Choroid plexus epithelial cell (primary cell): Measurements from ENCODE around the gene DCHS2.
"Not testable (repeated sequence)": the region's sequence is repeated elsewhere in the genome, so short reads cannot be mapped to it uniquely, and the experiment has no call there.

Experiments
- DNase-seq: peaks from one replicate; pipeline ENCODE4 v3.0.0-alpha.2; 2010; ENCODE audit warnings: low read depth
- H3K4me3 ChIP-seq: 2 replicates; pipeline ENCODE4 v1.5.1; 2011; ENCODE audit warnings: low read depth, mild to moderate bottlenecking, control low read depth, low read length, moderate library complexity
- TF ChIP-seq, protein P1 (sequence below): conservative IDR thresholded peaks from 2 replicates; pipeline ENCODE4 v1.5.1; 2011; ENCODE audit warnings: low read depth, mild to moderate bottlenecking, control low read depth, inconsistent platforms, low read length, moderate library complexity

Gene DCHS2

DNA sequence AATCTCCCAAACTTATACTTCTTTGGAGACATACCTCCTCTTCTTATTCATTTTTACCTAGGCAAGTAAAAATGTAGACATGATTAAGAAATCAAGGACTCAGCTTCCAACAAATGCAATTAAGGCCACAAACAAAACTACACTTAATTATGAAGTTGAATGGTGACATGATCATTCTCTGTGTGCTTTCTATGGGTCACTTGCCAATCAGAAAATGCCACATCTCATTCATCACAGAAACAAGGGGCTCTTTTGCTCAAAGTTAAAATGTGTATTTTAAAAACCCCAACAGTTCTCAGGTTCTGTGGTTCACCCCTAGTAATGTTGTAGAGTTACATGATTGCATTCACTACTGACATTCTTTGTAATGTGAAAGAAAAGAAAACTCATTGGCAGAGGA is 273.5 kb downstream of the DCHS2 start:
- TF ChIP-seq, protein P1, sequence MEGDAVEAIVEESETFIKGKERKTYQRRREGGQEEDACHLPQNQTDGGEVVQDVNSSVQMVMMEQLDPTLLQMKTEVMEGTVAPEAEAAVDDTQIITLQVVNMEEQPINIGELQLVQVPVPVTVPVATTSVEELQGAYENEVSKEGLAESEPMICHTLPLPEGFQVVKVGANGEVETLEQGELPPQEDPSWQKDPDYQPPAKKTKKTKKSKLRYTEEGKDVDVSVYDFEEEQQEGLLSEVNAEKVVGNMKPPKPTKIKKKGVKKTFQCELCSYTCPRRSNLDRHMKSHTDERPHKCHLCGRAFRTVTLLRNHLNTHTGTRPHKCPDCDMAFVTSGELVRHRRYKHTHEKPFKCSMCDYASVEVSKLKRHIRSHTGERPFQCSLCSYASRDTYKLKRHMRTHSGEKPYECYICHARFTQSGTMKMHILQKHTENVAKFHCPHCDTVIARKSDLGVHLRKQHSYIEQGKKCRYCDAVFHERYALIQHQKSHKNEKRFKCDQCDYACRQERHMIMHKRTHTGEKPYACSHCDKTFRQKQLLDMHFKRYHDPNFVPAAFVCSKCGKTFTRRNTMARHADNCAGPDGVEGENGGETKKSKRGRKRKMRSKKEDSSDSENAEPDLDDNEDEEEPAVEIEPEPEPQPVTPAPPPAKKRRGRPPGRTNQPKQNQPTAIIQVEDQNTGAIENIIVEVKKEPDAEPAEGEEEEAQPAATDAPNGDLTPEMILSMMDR = no peak
- no peak for DNase-seq
- H3K4me3 ChIP-seq = no peak overlapping the region

DNA sequence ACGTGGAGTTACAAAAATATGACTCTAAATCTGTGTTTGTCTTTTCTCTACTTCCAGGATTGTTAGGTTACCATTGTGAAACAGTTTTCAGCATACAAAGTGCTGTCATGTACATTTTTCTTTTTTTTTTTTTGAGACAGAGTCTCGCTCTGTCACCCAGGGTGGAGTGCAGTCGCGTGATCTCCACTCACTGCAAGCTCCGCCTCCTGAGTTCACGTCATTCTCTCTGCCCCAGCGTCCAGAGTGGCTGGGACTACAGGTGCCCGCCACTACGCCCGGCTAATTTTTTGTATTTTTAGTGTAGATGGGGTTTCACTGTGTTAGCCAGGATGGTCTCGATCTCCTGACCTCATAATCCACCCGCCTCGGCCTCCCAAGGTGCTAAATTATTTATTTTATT is 274.2 kb downstream of the DCHS2 start:
- not testable (repeated sequence) for H3K4me3 ChIP-seq, DNase-seq

DNA sequence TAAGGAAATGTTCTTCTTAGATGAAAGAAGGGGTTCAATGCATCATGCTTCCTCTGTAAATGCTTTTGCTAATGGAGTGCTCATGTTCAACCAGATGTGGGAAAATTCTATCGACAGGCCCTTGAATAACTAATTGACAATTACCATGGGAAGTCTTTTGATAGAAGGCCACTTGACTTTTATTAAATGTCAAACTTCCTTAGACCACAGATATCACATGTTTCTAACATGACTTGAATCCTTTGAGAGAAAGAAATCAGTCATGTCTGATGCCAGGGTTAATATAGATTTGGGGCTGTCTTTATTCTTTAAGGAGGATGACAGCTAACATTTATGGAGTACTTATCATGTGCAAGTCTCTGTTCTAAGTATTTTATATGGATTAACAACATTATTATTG is 280.1 kb downstream of the DCHS2 start:
- TF ChIP-seq, protein P1 = no peak
- no peak for DNase-seq
- no peak overlapping the region for H3K4me3 ChIP-seq

DNA sequence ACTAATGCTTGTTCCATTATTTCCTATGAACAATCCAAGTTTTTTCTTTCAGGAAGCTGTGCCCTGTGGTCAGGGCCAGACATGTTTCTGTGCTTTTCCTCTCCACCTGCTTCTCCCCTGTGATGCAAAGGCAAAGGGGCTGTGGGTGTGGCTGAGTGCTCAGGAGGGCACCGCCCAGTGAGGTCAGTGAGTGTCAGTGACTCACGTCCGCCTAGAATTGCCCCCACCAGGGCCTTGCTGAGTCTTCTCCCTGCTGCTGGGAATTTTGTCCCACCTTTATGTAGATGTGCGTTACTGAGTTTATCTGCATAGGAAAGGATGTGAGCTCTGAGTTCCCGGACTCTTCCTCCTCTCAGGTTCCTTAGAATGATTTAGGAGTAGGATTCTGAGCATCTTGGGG is 283.2 kb downstream of the DCHS2 start:
- DNase-seq = no peak
- H3K4me3 ChIP-seq = no peak overlapping the region
- TF ChIP-seq, protein P1 = no peak

DNA sequence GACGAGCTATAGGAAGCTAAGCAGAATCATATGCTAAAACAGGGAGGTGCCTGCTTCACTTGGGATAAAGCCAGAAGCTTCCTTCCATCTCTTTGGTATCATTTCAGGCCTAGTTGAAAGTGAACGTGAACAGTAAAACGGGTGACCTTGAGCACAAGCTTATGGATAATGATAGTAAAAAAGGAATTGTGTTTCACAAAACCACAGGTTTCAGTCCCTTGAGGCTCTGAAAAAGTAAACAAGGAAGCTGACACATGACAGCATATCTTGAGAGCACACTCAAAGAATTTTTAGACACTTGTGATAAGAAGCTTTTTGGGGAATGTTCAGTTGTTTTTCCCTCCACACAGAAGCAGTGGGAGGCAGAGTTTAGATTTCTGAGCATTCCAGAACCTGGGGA is 286.1 kb downstream of the DCHS2 start:
- DNase-seq = peak; percentile 50
- no peak overlapping the region for H3K4me3 ChIP-seq
- TF ChIP-seq, protein P1 = no peak

DNA sequence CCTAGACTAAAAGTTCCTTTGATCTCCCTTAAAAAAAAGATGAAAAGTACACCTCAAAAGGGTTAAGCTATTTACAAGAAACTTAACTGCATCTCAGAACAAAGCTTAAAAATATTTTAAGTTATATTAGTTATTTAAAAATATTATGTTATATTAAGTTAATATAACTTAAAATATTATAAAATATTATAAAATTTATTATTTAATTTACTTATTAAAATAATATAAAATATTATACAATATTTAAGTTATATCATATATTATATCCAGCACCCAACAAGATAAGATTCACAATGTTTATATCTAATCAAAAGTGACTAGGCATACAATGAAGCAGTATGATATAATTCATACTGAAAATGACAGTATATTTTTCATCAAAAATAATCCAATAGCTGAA is 296.9 kb downstream of the DCHS2 start:
- no peak overlapping the region for H3K4me3 ChIP-seq
- DNase-seq = no peak
- TF ChIP-seq, protein P1 = no peak

DNA sequence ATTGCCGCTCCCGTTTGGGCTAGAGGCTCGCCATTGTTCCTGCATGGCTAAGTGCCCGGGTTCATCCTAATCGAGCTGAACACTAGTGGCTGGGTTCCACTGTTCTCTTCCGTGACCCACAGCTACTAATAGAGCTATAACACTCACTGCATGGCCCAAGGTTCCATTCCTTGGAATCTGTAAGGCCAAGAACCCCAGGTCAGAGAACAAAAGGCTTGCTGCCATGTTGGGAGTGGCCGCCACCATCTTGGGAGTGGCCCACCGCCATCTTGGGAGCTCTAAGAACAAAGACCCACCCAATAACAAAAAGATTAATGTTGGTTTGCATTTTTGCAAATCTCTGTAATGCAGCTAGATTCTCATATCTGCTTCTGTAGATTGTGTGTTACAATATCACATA is 299.0 kb downstream of the DCHS2 start:
- TF ChIP-seq, protein P1 = no peak
- no peak overlapping the region for H3K4me3 ChIP-seq
- DNase-seq = no peak

DNA sequence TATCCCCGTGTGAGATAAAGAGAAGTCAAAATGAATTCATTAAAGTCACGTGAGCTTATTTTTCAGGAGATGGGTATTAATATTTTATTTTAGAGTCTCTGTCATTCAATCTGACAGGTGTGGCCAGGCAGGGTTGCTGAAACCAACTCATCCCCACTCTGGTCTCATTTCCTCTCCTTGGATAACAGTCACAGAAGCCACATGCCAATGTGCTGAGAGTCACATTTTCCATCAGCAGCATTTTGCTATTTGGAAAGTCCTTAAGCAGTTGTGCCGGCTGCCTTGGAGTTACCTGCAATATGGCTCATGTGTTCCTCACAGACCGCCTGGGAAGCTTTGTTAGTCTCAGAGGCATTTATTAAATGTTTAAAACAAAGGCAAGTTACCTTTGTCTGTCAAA is 302.3 kb downstream of the DCHS2 start:
- TF ChIP-seq, protein P1 = no peak
- DNase-seq = no peak
- H3K4me3 ChIP-seq = no peak overlapping the region
